Mesenteric fat pad (tissue), 1 donor: ENCODE results near the gene PRPF18. TPM values are rescaled to one million over a fixed set of nuclear protein-coding genes. Genes with fewer than 3 reads are reported as not detected.
A peak's percentile ranks its signal among the peaks of the same experiment; 100 is the strongest.
"Not testable (repeated sequence)": the region's sequence is repeated elsewhere in the genome, so short reads cannot be mapped to it uniquely, and the experiment has no call there.

Source experiments
- DNase-seq: peaks from one replicate; pipeline ENCODE4 v3.0.0-alpha.2; 2020; ENCODE audit warnings: low spot score
- long read RNA-seq: library from polyadenylated mRNA; unstranded; transcript quantifications from one replicate; pipeline ENCODE4 v2.0.0, GENCODE V29; 2020
- total RNA-seq: library from RNA; stranded (reverse); fragmentation: NEBNext Ultra II Directional; extraction: Animal tissue kit (Norgen Biotek cat#: 25700); gene quantifications from one replicate; pipeline ENCODE4 v1.2.1, GENCODE V29; 2021
- donor health status: DM: yes; HTN: yes; CAD: no.

The PRPF18 gene
- total RNA-seq = 18.6 TPM
- long read RNA-seq, transcript PRPF18-202 (10 exons, 1,717 nt) = major isoform, 50 of 72 reads
- long read RNA-seq, partial matches to known transcripts = 12 of 72 reads
- long read RNA-seq, other reads (novel, unspliced or antisense) = 10 of 72 reads

GRCh38 chr10:13586676-13587355 is at the start of gene PRPF18:
Gene PRPF18 (plus strand): TSS chr10:13586965. CDS start chr10:13587087, 122 bp downstream.
- peak; percentile 96 for DNase-seq

GRCh38 chr10:13537985-13538384 is 48.8 kb upstream of the PRPF18 start:
- not testable (repeated sequence) for DNase-seq

- DNase-seq = no peak
Measured at GRCh38 chr10:13542533-13542932, 44.2 kb upstream of the PRPF18 start.

GRCh38 chr10:13550802-13551201 is 36.0 kb upstream of the PRPF18 start:
- no peak for DNase-seq

- no peak for DNase-seq
Measured at GRCh38 chr10:13555884-13556510, 30.8 kb upstream of the PRPF18 start.

- DNase-seq = no peak
Measured at GRCh38 chr10:13559124-13559700, 27.6 kb upstream of the PRPF18 start.

- no peak for DNase-seq
Measured at GRCh38 chr10:13560597-13560996, 26.2 kb upstream of the PRPF18 start.

- no peak for DNase-seq
Measured at GRCh38 chr10:13563481-13564445, 23.0 kb upstream of the PRPF18 start.

- no peak for DNase-seq
Measured at GRCh38 chr10:13564576-13564975, 22.2 kb upstream of the PRPF18 start.

- no peak for DNase-seq
Measured at GRCh38 chr10:13567030-13567429, 19.7 kb upstream of the PRPF18 start.

GRCh38 chr10:13571541-13571940 is 15.2 kb upstream of the PRPF18 start:
- no peak for DNase-seq

- no peak for DNase-seq
Measured at GRCh38 chr10:13573960-13574359, 12.8 kb upstream of the PRPF18 start.

- no peak for DNase-seq
Measured at GRCh38 chr10:13585195-13585751, 1.5 kb upstream of the PRPF18 start.

- DNase-seq = no peak
Measured at GRCh38 chr10:13585943-13586342, 822 bp upstream of the PRPF18 start.

GRCh38 chr10:13587391-13587790 is 626 bp downstream of the PRPF18 start:
- DNase-seq = no peak

- DNase-seq = no peak
Measured at GRCh38 chr10:13589316-13589715, 2.6 kb downstream of the PRPF18 start.

GRCh38 chr10:13590886-13591285 is 4.1 kb downstream of the PRPF18 start:
- DNase-seq = no peak

- DNase-seq = no peak
Measured at GRCh38 chr10:13592306-13592705, 5.5 kb downstream of the PRPF18 start.

GRCh38 chr10:13593535-13593934 is 6.8 kb downstream of the PRPF18 start:
- DNase-seq = no peak

- no peak for DNase-seq
Measured at GRCh38 chr10:13594641-13595040, 7.9 kb downstream of the PRPF18 start.

GRCh38 chr10:13597909-13598308 is 11.1 kb downstream of the PRPF18 start:
- no peak for DNase-seq
